ENCODE data around the gene MCCC1.

DNA sequence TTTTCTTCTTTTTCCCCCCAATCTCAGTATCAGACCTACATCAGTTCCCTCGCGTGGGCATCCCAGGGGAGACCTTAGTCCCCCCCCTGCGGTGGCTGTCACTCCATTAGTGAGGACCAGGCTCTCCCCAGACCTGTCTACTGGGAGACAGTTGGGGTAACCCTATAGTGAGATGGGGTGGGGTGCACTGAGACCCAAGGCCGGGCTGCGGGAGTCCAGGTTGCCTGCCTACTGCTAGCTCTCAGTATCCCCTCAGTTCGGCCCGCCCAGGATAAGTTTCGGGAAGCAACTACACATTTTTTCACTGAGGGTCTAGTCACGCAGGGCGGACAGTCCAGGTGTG lies 118.3 kb downstream of the MCCC1 start:
- TF ChIP-seq CTCF (IDR thresholded peaks at IDR 0.05) (no peak), POLR2A (IDR thresholded peaks at IDR 0.05) (no peak)

Data from esophagus squamous epithelium (tissue), 4 donors.